Activated naive CD8-positive, alpha-beta T cell treated with anti-CD3 and anti-CD28 coated beads, Interleukin-2, amount 50 U/mL, for 24 hours (primary cell): ENCODE results near the gene PRKCG.
A peak's percentile ranks its signal among the peaks of the same experiment; 100 is the strongest.
"Not testable (repeated sequence)": the region's sequence is repeated elsewhere in the genome, so short reads cannot be mapped to it uniquely, and the experiment has no call there.

Experiments used
- ATAC-seq: fragments of 150-1000 bp; cut with Tn5 transposase; one replicate; pipeline ENCODE4 v1.10.0; 2021
- DNase-seq: peaks from one replicate; pipeline ENCODE4 v3.0.0; 2021
- H3K27ac Mint-ChIP-seq: one replicate; pipeline ENCODE4 v1.8.0; 2021; ENCODE audit warnings: mild to moderate bottlenecking, mixed read lengths
- H3K27me3 Mint-ChIP-seq: one replicate; pipeline ENCODE4 v1.8.0; 2021; ENCODE audit warnings: mixed read lengths
- H3K36me3 Mint-ChIP-seq: one replicate; pipeline ENCODE4 v1.8.0; 2021; ENCODE audit warnings: low read depth, mixed read lengths
- H3K4me1 Mint-ChIP-seq: one replicate; pipeline ENCODE4 v1.8.0; 2021; ENCODE audit warnings: mixed read lengths
- H3K4me3 Mint-ChIP-seq: one replicate; pipeline ENCODE4 v1.8.0; 2021; ENCODE audit warnings: mild to moderate bottlenecking, moderate library complexity, mixed read lengths
- H3K9me3 Mint-ChIP-seq: one replicate; pipeline ENCODE4 v1.8.0; 2021; ENCODE audit warnings: mixed read lengths

Gene PRKCG

DNA sequence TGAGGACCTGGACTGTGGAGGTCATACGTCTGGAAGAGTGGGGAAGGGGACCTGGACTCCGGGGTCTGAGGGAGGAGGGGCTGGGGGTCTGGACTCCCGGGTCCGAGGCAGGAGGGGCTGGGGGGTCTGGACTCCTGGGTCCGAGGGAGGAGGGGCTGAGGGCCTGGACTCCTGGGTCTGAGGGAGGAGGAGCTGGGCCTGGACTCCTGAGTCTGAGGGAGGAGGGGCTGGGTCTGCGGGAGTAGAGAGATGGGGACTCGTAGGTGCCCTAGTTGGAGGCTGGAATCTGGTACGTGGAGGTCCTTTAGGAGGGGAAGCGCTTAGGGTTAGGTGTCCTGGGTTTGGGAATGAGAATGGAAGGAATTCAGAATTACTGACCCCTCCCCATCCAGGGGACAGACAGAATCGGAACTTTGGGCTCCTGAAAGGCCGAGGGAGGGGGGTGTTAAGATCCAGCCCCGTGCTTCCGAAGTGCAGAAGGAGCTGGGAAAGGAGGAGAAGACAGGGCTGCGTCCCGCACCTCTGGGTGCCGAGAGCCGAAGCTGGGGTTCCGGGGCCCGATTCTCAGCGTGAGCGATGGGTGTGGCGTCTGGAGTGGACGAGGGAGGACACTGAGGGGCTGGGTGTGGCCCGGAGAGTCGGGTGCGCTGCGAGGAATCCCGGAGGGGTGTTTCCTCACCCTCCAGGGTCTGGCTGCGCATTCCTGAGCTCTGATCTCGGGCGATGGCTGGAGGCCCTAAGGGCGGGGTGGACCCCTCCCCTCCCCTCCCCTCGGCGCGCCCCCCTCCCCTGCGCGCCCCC is 13.7 kb upstream of the PRKCG start:
- peak overlapping the region; percentile 92 for H3K4me3 Mint-ChIP-seq
- ATAC-seq, result no peak
- peak overlapping the region; percentile 94 for H3K27ac Mint-ChIP-seq
- H3K36me3 Mint-ChIP-seq, result peaks cover 11% of the 10 kb centered on the region
- no peaks in the 10 kb centered on the region for H3K27me3 Mint-ChIP-seq
- peaks cover 44% of the 10 kb centered on the region for H3K4me1 Mint-ChIP-seq
- peak; percentile 48 for DNase-seq
- no peaks in the 10 kb centered on the region for H3K9me3 Mint-ChIP-seq

DNA sequence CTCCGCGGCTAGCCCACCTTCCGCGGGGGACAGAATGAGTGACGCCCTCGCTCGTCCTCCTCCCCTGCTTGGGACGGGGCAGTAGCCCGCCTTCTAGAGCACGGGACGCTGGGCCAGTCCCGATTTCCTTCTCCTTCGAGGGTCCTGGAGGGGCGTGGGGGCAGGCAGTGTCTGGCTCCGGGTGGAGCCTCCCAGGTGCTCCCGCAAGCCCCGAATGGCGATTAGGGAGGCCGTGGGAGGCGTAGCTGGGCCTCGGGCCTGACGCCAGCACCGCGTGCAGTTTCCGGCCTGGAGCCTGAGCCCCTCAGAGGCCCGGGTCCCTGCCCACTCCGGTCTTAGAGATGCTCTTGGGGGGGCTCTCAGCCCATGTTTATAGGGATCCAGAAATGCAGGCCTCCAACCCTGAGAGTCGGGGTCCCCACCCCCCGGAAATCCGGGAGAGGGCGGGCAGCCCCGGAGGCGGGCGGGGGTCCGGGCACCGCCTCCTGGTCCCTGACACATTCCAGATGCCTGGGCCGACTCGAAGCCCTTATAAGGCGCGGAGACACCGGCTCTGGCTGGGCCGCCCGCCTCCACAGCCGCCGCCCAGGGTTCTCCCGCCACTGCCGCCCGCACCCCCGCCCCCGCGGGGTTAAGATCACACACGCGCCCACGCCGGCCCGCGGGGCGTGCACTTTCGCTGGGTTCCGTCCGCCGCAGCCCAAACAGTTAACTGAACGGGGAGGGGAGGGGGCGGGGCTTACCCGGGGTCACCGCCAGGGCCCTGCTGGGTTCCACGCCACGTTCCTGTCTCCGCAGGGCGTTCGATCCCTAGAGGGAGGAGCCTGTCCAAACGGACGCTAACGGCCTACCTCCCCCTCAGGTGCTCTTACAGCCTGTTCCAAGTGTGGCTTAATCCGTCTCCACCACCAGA is 12.8 kb upstream of the PRKCG start:
- Mint-ChIP-seq H3K27ac (peak overlapping the region; percentile 71), H3K9me3 (no peaks in the 10 kb centered on the region), H3K27me3 (no peaks in the 10 kb centered on the region), H3K36me3 (peaks cover 19% of the 10 kb centered on the region), H3K4me1 (peaks cover 52% of the 10 kb centered on the region), H3K4me3 (peak overlapping the region; percentile 92)
- ATAC-seq (peak; percentile 45), DNase-seq (peak; percentile 85)

GRCh38 chr19:53869805-53870484 is 12.1 kb upstream of the PRKCG start:
- not testable (repeated sequence) for H3K9me3 Mint-ChIP-seq, DNase-seq, ATAC-seq, H3K27me3 Mint-ChIP-seq
- peaks cover 60% of the 10 kb centered on the region for H3K4me1 Mint-ChIP-seq
- peak overlapping the region; percentile 92 for H3K4me3 Mint-ChIP-seq
- peaks cover 27% of the 10 kb centered on the region for H3K36me3 Mint-ChIP-seq
- peak overlapping the region; percentile 71 for H3K27ac Mint-ChIP-seq

GRCh38 chr19:53870485-53870844 is 11.5 kb upstream of the PRKCG start:
- H3K27me3 Mint-ChIP-seq, result no peaks in the 10 kb centered on the region
- DNase-seq (no peak), ATAC-seq (no peak)
- peaks cover 28% of the 10 kb centered on the region for H3K36me3 Mint-ChIP-seq
- H3K4me3 Mint-ChIP-seq, result peak overlapping the region; percentile 42
- H3K9me3 Mint-ChIP-seq, result no peaks in the 10 kb centered on the region
- H3K4me1 Mint-ChIP-seq, result peaks cover 63% of the 10 kb centered on the region
- peak overlapping the region; percentile 35 for H3K27ac Mint-ChIP-seq

DNA sequence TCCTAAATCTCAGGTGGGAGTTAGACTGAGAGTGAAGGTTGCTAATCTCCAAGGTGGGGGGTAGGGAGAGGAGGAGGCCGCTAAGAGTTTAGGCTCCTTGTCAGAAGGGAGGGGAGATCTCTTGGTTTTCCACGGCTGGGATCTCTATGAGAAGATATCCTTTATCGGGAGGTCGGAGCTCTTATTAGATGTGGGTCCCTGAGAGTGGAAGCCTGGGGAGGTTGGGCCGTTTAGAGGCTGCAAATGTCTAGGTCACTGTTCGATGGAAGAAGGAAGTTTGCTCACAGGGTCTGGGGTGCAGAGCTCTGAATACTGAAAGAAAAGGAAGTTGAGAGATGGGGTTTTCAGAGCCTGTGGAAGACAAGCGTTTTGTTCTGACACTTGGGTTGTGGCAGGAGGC is 10.5 kb upstream of the PRKCG start:
- Mint-ChIP-seq H3K4me1 (peaks cover 64% of the 10 kb centered on the region), H3K27me3 (no peaks in the 10 kb centered on the region), H3K9me3 (no peaks in the 10 kb centered on the region), H3K36me3 (peaks cover 33% of the 10 kb centered on the region), H3K27ac (peak overlapping the region; percentile 69), H3K4me3 (no peak overlapping the region)
- ATAC-seq (no peak), DNase-seq (no peak)

DNA sequence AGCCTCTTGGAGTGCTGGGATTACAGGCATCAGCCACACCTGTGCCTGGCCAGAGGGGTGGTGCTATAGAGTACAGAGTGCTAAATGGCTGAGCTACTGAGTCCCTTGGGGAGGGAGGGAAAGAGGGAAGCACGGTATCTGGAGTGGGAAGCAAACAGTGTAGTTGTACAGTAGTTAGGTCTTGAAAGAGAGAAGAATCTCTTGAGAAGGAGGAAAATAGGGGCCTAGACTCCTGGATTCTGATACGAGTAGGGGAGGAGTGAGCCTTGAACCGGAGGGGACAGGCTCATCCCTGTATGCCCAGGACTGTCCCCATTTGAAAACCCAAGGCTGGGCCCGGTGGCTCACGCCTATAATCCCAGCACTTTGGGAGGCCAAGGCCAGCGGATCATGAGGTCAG is 9.2 kb upstream of the PRKCG start:
- Mint-ChIP-seq H3K4me1 (peaks cover 67% of the 10 kb centered on the region), H3K36me3 (peaks cover 35% of the 10 kb centered on the region), H3K27ac (no peak overlapping the region), H3K27me3 (no peaks in the 10 kb centered on the region), H3K4me3 (no peak overlapping the region), H3K9me3 (no peaks in the 10 kb centered on the region)
- DNase-seq, result no peak
- no peak for ATAC-seq

- no peak for DNase-seq
- no peaks in the 10 kb centered on the region for H3K9me3 Mint-ChIP-seq
- peaks cover 35% of the 10 kb centered on the region for H3K36me3 Mint-ChIP-seq
- peak overlapping the region; percentile 74 for H3K27ac Mint-ChIP-seq
- peak overlapping the region; percentile 7 for H3K4me3 Mint-ChIP-seq
- H3K4me1 Mint-ChIP-seq, result peaks cover 69% of the 10 kb centered on the region
- H3K27me3 Mint-ChIP-seq, result no peaks in the 10 kb centered on the region
- ATAC-seq, result no peak
These were observed 8.0 kb upstream of the PRKCG start for GRCh38 chr19:53873773-53874605.

- DNase-seq (no peak), ATAC-seq (no peak)
- H3K36me3 Mint-ChIP-seq, result peaks cover 35% of the 10 kb centered on the region
- H3K27me3 Mint-ChIP-seq, result no peaks in the 10 kb centered on the region
- H3K4me1 Mint-ChIP-seq, result peaks cover 69% of the 10 kb centered on the region
- H3K4me3 Mint-ChIP-seq, result peak overlapping the region; percentile 7
- H3K27ac Mint-ChIP-seq, result peak overlapping the region; percentile 74
- H3K9me3 Mint-ChIP-seq, result no peaks in the 10 kb centered on the region
These were observed 7.4 kb upstream of the PRKCG start for GRCh38 chr19:53874606-53874990.

GRCh38 chr19:53875602-53876325 is 6.2 kb upstream of the PRKCG start:
- peaks cover 64% of the 10 kb centered on the region for H3K4me1 Mint-ChIP-seq
- DNase-seq, result no peak
- H3K9me3 Mint-ChIP-seq, result no peaks in the 10 kb centered on the region
- no peak overlapping the region for H3K4me3 Mint-ChIP-seq
- peaks cover 35% of the 10 kb centered on the region for H3K36me3 Mint-ChIP-seq
- H3K27ac Mint-ChIP-seq, result peak overlapping the region; percentile 39
- no peak for ATAC-seq
- H3K27me3 Mint-ChIP-seq, result no peaks in the 10 kb centered on the region

DNA sequence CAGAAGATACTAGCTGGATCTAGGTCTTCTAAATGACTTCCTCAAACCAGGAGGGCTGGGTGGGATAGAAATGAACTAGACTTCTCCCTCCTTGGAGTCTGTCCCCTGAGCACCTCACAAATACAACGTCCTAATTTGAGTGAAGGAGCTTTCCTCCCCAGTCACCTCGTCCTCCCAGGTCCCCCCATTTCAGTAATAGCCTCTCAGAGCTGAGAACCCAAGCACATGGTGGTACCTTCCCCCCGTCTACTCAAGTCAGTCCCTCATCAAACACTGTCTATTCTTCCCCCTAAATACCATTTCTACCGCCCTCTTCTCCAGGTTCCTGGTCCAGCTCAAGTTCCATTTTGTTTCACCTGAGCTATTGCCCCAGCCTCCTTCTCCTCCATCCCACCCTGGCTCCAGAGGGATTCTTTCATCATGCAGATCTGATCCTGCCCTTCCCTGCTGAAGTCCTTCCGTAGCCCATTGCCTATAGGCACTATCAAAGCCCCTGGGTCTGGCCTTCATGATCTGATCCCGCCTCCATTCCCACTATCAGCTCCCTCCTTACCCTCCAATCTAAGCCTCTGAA is 5.3 kb upstream of the PRKCG start:
- Mint-ChIP-seq H3K27me3 (no peaks in the 10 kb centered on the region), H3K4me1 (peaks cover 56% of the 10 kb centered on the region), H3K9me3 (no peaks in the 10 kb centered on the region), H3K36me3 (peaks cover 29% of the 10 kb centered on the region), H3K4me3 (no peak overlapping the region), H3K27ac (no peak overlapping the region)
- ATAC-seq (no peak), DNase-seq (no peak)

DNA sequence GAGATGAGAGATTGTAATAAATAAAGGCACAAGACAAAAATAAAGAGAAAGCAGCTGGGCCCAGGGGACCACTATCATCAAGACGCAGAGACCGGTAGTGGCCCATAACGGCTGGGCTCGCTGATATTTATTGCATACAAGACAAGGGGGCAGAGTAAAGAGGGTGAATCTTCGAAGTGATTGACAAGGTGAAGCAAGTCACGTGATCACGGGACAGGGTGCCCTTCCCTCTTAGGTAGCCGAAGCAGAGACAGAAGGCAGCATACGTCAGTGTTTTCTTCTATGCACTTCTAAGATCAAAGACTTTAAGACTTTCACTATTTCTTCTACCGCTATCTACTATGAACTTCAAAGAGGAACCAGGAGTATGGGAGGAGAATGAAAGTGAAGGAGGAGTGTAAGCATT is 4.6 kb upstream of the PRKCG start:
- H3K9me3 Mint-ChIP-seq, result no peaks in the 10 kb centered on the region
- DNase-seq (no peak), ATAC-seq (no peak)
- no peaks in the 10 kb centered on the region for H3K27me3 Mint-ChIP-seq
- H3K36me3 Mint-ChIP-seq, result peaks cover 29% of the 10 kb centered on the region
- H3K27ac Mint-ChIP-seq, result no peak overlapping the region
- H3K4me1 Mint-ChIP-seq, result peaks cover 56% of the 10 kb centered on the region
- peak overlapping the region; percentile 22 for H3K4me3 Mint-ChIP-seq

- Mint-ChIP-seq H3K27ac (peak overlapping the region; percentile 9), H3K27me3 (peaks cover 11% of the 10 kb centered on the region), H3K9me3 (no peaks in the 10 kb centered on the region), H3K36me3 (peaks cover 19% of the 10 kb centered on the region), H3K4me3 (no peak overlapping the region), H3K4me1 (peaks cover 49% of the 10 kb centered on the region)
- no peak for ATAC-seq
- no peak for DNase-seq
These were observed 3.2 kb upstream of the PRKCG start for GRCh38 chr19:53878776-53879139.
